HCT116 (cell line): ENCODE data around the gene RAB30. TPM values are rescaled to one million over a fixed set of nuclear protein-coding genes. Genes with fewer than 3 reads are reported as not detected.

ENCODE experiments used
- ATAC-seq: fragments of 200-7000 bp; cut with Tn5 transposase; 2 replicates; pipeline ENCODE4 v1.9.1; 2020; ENCODE audit warnings: mild to moderate bottlenecking, moderate library complexity
- BruUV-seq: library from RNA; stranded (reverse); fragments of 400-500 nt; replicated peaks from 2 replicates; lab custom pipeline; 2021; lab: Mats Ljungman, UMichigan
- CTCF ChIA-PET: fragments of 300-600 bp; sonication (Branson Sonifier 250); formaldehyde crosslinking; loops from one replicate; lab custom pipeline; 2021; ENCODE audit warnings: antibody characterized with exemption; lab: Charles Lee
- POLR2A ChIA-PET: fragments of 300-600, 350-600 bp; sonication (Branson Sonifier 250); formaldehyde crosslinking; loops from one replicate; lab custom pipeline; 2021; ENCODE audit warnings: antibody characterized with exemption; lab: Charles Lee
- RAD21 ChIA-PET, 2 experiments: fragments of 300-600 bp; sonication (Branson Sonifier 250); formaldehyde crosslinking; loops; one replicate each; lab custom pipeline; 2023; ENCODE audit warnings: low total read pairs in 2 of 2; ENCODE audit not compliant: uncharacterized antibody in 2 of 2, unreplicated experiment in 2 of 2, low non-redundant PET in 1 of 2; lab: Charles Lee
- DNase-seq: peaks from one replicate; pipeline ENCODE4 v3.0.0-alpha.2; 2010; ENCODE audit warnings: low read depth, low spot score
- H2AFZ ChIP-seq: fragments of 200-600 bp; shearing (Covaris generic), sonication (generic); 2 replicates; pipeline ENCODE4 v1.6.1; 2017; ENCODE audit warnings: low read depth, mixed run types, mixed read lengths, antibody characterized with exemption, low read length; ENCODE audit not compliant: poor library complexity, severe bottlenecking
- H3K27ac ChIP-seq: 2 replicates; pipeline ENCODE4 v1.5.1; 2012; ENCODE audit warnings: low read depth, low read length
- H3K27me3 ChIP-seq: fragments of 200-600 bp; sonication (generic); 2 replicates; pipeline ENCODE4 v1.6.1; 2016; ENCODE audit warnings: mixed run types, low read length, mixed read lengths; ENCODE audit not compliant: insufficient read depth
- H3K36me3 ChIP-seq, 2 experiments: fragments of 200-500 bp in 1 of 2; fragments of 200-600 bp in 1 of 2; sonication (Bioruptor generic) in 1 of 2; sonication (generic) in 1 of 2; 2 replicates each; pipeline versions ENCODE4 v1.5.1 to v1.6.1; 2014 to 2016; ENCODE audit warnings: low read length in 2 of 2, inconsistent platforms in 1 of 2, mixed read lengths in 1 of 2, mixed run types in 1 of 2; ENCODE audit not compliant: insufficient read depth in 2 of 2, control insufficient read depth in 1 of 2
- H3K4me1 ChIP-seq, 2 experiments: fragments of 200-600 bp in 1 of 2; sonication (generic) in 1 of 2; 2 replicates each; pipeline versions ENCODE4 v1.5.1 to v1.6.1; 2012 to 2017; ENCODE audit warnings: low read length in 2 of 2, inconsistent platforms in 1 of 2, mild to moderate bottlenecking in 1 of 2, mixed read lengths in 1 of 2, mixed run types in 1 of 2, moderate library complexity in 1 of 2; ENCODE audit not compliant: insufficient read depth in 2 of 2, control insufficient read depth in 1 of 2
- H3K4me2 ChIP-seq: fragments of 200-600 bp; sonication (generic); 2 replicates; pipeline ENCODE4 v1.6.1; 2017; ENCODE audit warnings: mixed run types, low read length, mixed read lengths
- H3K4me3 ChIP-seq, 2 experiments: fragments of 200-600 bp in 1 of 2; sonication (generic) in 1 of 2; replicated peaks in 1 of 2; 2 replicates each; pipeline ENCODE4 v1.5.1; 2011 to 2016; ENCODE audit warnings: low read length in 2 of 2, control low read depth in 1 of 2, low read depth in 1 of 2, mild to moderate bottlenecking in 1 of 2, mixed read lengths in 1 of 2, mixed run types in 1 of 2
- H3K79me2 ChIP-seq: fragments of 200-600 bp; sonication (generic); 2 replicates; pipeline ENCODE4 v1.6.1; 2017; ENCODE audit warnings: mild to moderate bottlenecking, mixed run types, low read length, moderate library complexity, mixed read lengths; ENCODE audit not compliant: insufficient read depth
- H3K9ac ChIP-seq: fragments of 200-600 bp; sonication (generic); 2 replicates; pipeline ENCODE4 v1.6.1; 2016; ENCODE audit warnings: low read length, mixed read lengths
- H3K9me2 ChIP-seq: fragments of 200-600 bp; sonication (generic), shearing (Covaris generic); 2 replicates; pipeline ENCODE4 v1.6.1; 2017; ENCODE audit warnings: mixed run types, mild to moderate bottlenecking, moderate library complexity; ENCODE audit not compliant: insufficient read depth
- H3K9me3 ChIP-seq, 2 experiments: fragments of 200-500 bp in 1 of 2; fragments of 200-600 bp in 1 of 2; sonication (Bioruptor generic) in 1 of 2; sonication (generic) in 1 of 2; 2 replicates each; pipeline ENCODE4 v1.6.1; 2014 to 2017; ENCODE audit warnings: low read length in 2 of 2, mixed read lengths in 2 of 2, inconsistent platforms in 1 of 2, low read depth in 1 of 2, mild to moderate bottlenecking in 1 of 2, mixed run types in 1 of 2, moderate library complexity in 1 of 2; ENCODE audit not compliant: control insufficient read depth in 1 of 2, insufficient read depth in 1 of 2
- H4K20me1 ChIP-seq: fragments of 200-600 bp; sonication (generic), shearing (Covaris generic); 2 replicates; pipeline ENCODE4 v1.6.1; 2017; ENCODE audit warnings: mixed run types, mild to moderate bottlenecking, moderate library complexity; ENCODE audit not compliant: insufficient read depth
- ATF3 ChIP-seq: IDR thresholded peaks from 2 replicates; pipeline ENCODE4 v1.6.1; 2012
- CBX3 ChIP-seq: IDR thresholded peaks from 2 replicates; pipeline ENCODE4 v1.6.1; 2012; ENCODE audit warnings: low read depth
- CEBPB ChIP-seq: IDR thresholded peaks from 2 replicates; pipeline ENCODE4 v1.6.1; 2012; ENCODE audit warnings: low read depth
- CTCF ChIP-seq, 3 experiments: fragments of 200-600 bp in 1 of 3; sonication (generic) in 1 of 3; IDR thresholded peaks in 2 of 3; conservative IDR thresholded peaks in 1 of 3; 2 replicates each; pipeline ENCODE4 v1.5.1; 2012 to 2017; ENCODE audit warnings: low read depth in 2 of 3, low read length in 2 of 3, antibody characterized with exemption in 1 of 3, borderline replicate concordance in 1 of 3, control low read depth in 1 of 3, mild to moderate bottlenecking in 1 of 3, mixed read lengths in 1 of 3, mixed run types in 1 of 3, moderate library complexity in 1 of 3; ENCODE audit not compliant: insufficient read depth in 1 of 3
- EZH2 ChIP-seq: fragments of 200-600 bp; sonication (generic); IDR thresholded peaks from 2 replicates; pipeline ENCODE4 v1.6.1; 2017; ENCODE audit warnings: antibody characterized with exemption, mixed run types
- EZH2phosphoT487 ChIP-seq: fragments of 200-600 bp; IDR thresholded peaks from 2 replicates; pipeline ENCODE4 v1.6.1; 2018; ENCODE audit warnings: antibody characterized with exemption, borderline replicate concordance
- JUND ChIP-seq: IDR thresholded peaks from 2 replicates; pipeline ENCODE4 v1.6.1; 2012
- MAX ChIP-seq: IDR thresholded peaks from 2 replicates; pipeline ENCODE4 v1.6.1; 2012
- POLR2AphosphoS5 ChIP-seq: IDR thresholded peaks from 2 replicates; pipeline ENCODE4 v1.6.1; 2011; ENCODE audit warnings: mild to moderate bottlenecking, low read depth, low read length, moderate library complexity
- RAD21 ChIP-seq: IDR thresholded peaks from 2 replicates; pipeline ENCODE4 v1.6.1; 2012; ENCODE audit warnings: low read depth, mild to moderate bottlenecking
- SIN3A ChIP-seq: IDR thresholded peaks from 2 replicates; pipeline ENCODE4 v1.6.1; 2012; ENCODE audit warnings: low read depth
- SP1 ChIP-seq: IDR thresholded peaks from 2 replicates; pipeline ENCODE4 v1.6.1; 2012; ENCODE audit warnings: low read depth
- TCF7L2 ChIP-seq: IDR thresholded peaks from 2 replicates; pipeline ENCODE4 v1.7.0; 2011; ENCODE audit warnings: borderline replicate concordance, inconsistent platforms; ENCODE audit not compliant: insufficient read depth, insufficient read length; ENCODE audit errors: extremely low read depth
- YY1 ChIP-seq: IDR thresholded peaks from 2 replicates; pipeline ENCODE4 v1.6.1; 2011; ENCODE audit warnings: low read length, low read depth, moderate library complexity, mild to moderate bottlenecking; ENCODE audit not compliant: insufficient replicate concordance; ENCODE audit errors: extremely low read depth
- ZFX ChIP-seq: fragments of 450-650 bp; IDR thresholded peaks from 2 replicates; pipeline ENCODE4 v1.6.1; 2017
- ZNF274 ChIP-seq: fragments of 200-500 bp; sonication (Bioruptor generic); IDR thresholded peaks from 2 replicates; pipeline ENCODE4 v1.6.1; 2014; ENCODE audit warnings: mild to moderate bottlenecking, low read depth, low read length, inconsistent platforms
- intact Hi-C: fragments of 100-400 bp; cut with micrococcal nuclease; formaldehyde crosslinking; loops from 2 replicates; pipeline ENCODE4 v1.10.0; 2022
- total RNA-seq: library from RNA; stranded (reverse); gene quantifications from one replicate; pipeline ENCODE4 v1.2.1, GENCODE V29; 2021; ENCODE audit not compliant: unreplicated experiment
- TF ChIP-seq, protein P1 (sequence below): IDR thresholded peaks from 2 replicates; pipeline ENCODE4 v1.6.1; 2011; ENCODE audit warnings: mild to moderate bottlenecking, low read length, moderate library complexity; ENCODE audit not compliant: insufficient replicate concordance; ENCODE audit errors: extremely low read depth

RAB30 gene
- total RNA-seq, 1 experiment from 2014 or later = 5.7 TPM

GRCh38 chr11:82996966-82997606, 74.6 kb downstream of the RAB30 start:
- ATAC-seq = no peak
- Histone ChIP-seq H3K9ac (no peak overlapping the region), H3K9me2 (no peaks in the 10 kb centered on the region), H2AFZ (no peak overlapping the region), H3K79me2 (no peaks in the 10 kb centered on the region), H3K9me3 (no peaks in the 10 kb centered on the region), H3K36me3 (no peaks in the 10 kb centered on the region), H3K4me1 (no peaks in the 10 kb centered on the region), H3K4me3 (no peak overlapping the region), H3K4me2 (no peak overlapping the region), H3K27ac (no peak overlapping the region), H4K20me1 (no peaks in the 10 kb centered on the region), H3K27me3 (no peaks in the 10 kb centered on the region)
- ChIA-PET CTCF (no interaction called here), POLR2A (no interaction called here), RAD21 (no interaction called here)
- DNase-seq = no peak
- intact Hi-C loops = no loop called here
- BruUV-seq = no TSS peak
- no peak for TF ChIP-seq CTCF (IDR thresholded peaks at IDR 0.05 in 2 of 3, conservative IDR thresholded peaks at IDR 0.05 in 1 of 3; ENCODE audit: borderline replicate concordance in 1 of 3, insufficient read depth in 1 of 3, low read depth in 2 of 3, low read length in 2 of 3)
- TF ChIP-seq TCF7L2 = no peak
- TF ChIP-seq ZFX = no peak
- no peak for TF ChIP-seq SP1
- no peak for TF ChIP-seq CBX3
- no peak for TF ChIP-seq MAX
- no peak for TF ChIP-seq SIN3A
- no peak for TF ChIP-seq YY1
- TF ChIP-seq RAD21 = no peak
- TF ChIP-seq ATF3 = no peak
- no peak for TF ChIP-seq CEBPB
- TF ChIP-seq, protein P1, sequence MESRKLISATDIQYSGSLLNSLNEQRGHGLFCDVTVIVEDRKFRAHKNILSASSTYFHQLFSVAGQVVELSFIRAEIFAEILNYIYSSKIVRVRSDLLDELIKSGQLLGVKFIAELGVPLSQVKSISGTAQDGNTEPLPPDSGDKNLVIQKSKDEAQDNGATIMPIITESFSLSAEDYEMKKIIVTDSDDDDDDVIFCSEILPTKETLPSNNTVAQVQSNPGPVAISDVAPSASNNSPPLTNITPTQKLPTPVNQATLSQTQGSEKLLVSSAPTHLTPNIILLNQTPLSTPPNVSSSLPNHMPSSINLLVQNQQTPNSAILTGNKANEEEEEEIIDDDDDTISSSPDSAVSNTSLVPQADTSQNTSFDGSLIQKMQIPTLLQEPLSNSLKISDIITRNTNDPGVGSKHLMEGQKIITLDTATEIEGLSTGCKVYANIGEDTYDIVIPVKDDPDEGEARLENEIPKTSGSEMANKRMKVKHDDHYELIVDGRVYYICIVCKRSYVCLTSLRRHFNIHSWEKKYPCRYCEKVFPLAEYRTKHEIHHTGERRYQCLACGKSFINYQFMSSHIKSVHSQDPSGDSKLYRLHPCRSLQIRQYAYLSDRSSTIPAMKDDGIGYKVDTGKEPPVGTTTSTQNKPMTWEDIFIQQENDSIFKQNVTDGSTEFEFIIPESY = no peak
- TF ChIP-seq JUND = no peak
- TF ChIP-seq ZNF274 = no peak
- TF ChIP-seq EZH2phosphoT487 = no peak
- no peak for TF ChIP-seq POLR2AphosphoS5
- TF ChIP-seq EZH2 = no peak
- TF ChIP-seq, all 23 proteins: peak for 0
